ENCODE measurements around the gene HMGN3. TPM values are rescaled to one million over a fixed set of nuclear protein-coding genes. Genes with fewer than 3 reads are reported as not detected.
A peak's percentile ranks its signal among the peaks of the same experiment; 100 is the strongest.

The HMGN3 gene
- total and polyA plus RNA-seq, 2 of the 13 experiments (the other 11 are each of a cell fraction or from before 2014, with no cell fraction given) = 67.9 to 145 TPM

DNA sequence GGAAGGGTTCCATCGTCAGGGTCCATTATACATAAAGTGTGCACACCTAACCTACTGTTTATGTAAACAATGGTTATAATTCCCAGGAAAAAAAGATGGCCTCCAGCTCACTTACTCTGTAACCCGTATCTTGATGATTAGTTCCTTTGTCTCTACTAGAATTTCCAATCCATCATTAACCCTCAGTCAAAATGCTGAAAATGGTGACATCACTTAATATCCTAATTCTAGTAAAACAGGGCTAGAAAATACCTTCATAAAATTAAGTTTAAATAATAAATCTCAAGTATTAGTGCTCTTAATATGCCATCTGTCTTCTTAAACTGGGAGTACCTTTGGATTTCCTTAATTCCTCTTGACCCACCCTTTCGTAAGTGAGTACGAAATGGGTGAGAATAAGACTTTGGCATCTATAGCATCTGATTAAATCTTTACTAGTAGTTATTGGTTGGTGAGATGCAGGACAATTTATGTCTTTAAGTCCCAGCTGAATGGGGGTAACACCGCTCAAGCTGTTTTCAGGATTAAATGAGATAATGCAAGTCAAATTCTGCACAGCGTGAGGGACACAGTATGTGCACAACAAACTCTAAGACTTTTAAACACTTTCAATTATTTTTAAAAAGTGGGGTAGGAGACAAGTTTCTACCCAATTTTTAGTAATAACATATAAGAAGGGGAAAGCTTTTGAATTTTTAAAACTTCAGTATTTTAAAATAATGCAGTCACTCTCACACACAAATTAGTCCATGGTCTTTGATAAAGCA is 1.6 kb downstream of the HMGN3 start:
- ChIA-PET CTCF (ENCODE audit: low intra/inter-chr PET ratio, low total read pairs) (no interaction called here), POLR2A (no interaction called here)
- Histone ChIP-seq H4K20me1 (ENCODE audit: insufficient read depth, low read length) (no peaks in the 10 kb centered on the region), H3K9me3 (ENCODE audit: low read length) (no peaks in the 10 kb centered on the region), H3K27ac (ENCODE audit: extremely low read length, insufficient read depth, low read length) (peak overlapping the region; percentile 84), H3K36me3 (replicated peaks in 1 of 2; ENCODE audit: control insufficient read depth in 1 of 2, insufficient read depth in 2 of 2, low read length in 2 of 2) (no peaks in the 10 kb centered on the region), H3K4me1 (ENCODE audit: insufficient read depth, low read length) (peaks cover 22% of the 10 kb centered on the region), H2AFZ (ENCODE audit: low read length) (no peak overlapping the region), H3K79me2 (ENCODE audit: insufficient read depth, low read length) (peaks cover 56% of the 10 kb centered on the region), H3K9ac (ENCODE audit: insufficient read depth, low read depth, low read length) (peak overlapping the region; percentile 75), H3K4me2 (ENCODE audit: low read depth, low read length) (peak overlapping the region; percentile 81), H3K4me3 (replicated peaks in 1 of 3; ENCODE audit: insufficient read depth in 1 of 3, low read depth in 2 of 3, low read length in 3 of 3) (peak overlapping the region; percentile 61 to 79 (median 77)), H3K27me3 (ENCODE audit: control insufficient read depth in 1 of 2, insufficient read depth in 2 of 2, low read length in 2 of 2) (no peaks in the 10 kb centered on the region)
- WGBS (ENCODE audit: low lambda C conversion rate) = 90% methylated on average over 6 of the region's 6 CpGs
- ATAC-seq = no peak
- intact Hi-C loops (cut with micrococcal nuclease; ENCODE audit: unreplicated experiment) = loop anchor here (5.0 to 10.0 kb wide), 4 partner anchors 232 to 389 kb away; partner anchors contain the start of gene IRAK1BP1
- no peak for FAIRE-seq
- no TSS peak for BruUV-seq (replicated peaks)
- TF ChIP-seq ZNF432 (CRISPR knock-in tag; IDR thresholded peaks at IDR 0.05; ENCODE audit: borderline replicate concordance) (no peak), ZNF788 (CRISPR knock-in tag; IDR thresholded peaks at IDR 0.05; ENCODE audit: borderline replicate concordance) (no peak), ATF7 (IDR thresholded peaks at IDR 0.05) (peak; percentile 32; the same call in 1 of the 2 replicates), ATF7 (CRISPR knock-in tag; IDR thresholded peaks at IDR 0.05) (no peak)
- in situ Hi-C loops (cut with HindIII; ENCODE audit: extremely low pct_ligation_motif_present, low pct_unique_long_range_greater_than_20kb) = no loop called here
- no peak for DNase-seq (ENCODE audit: low spot score)

DNA sequence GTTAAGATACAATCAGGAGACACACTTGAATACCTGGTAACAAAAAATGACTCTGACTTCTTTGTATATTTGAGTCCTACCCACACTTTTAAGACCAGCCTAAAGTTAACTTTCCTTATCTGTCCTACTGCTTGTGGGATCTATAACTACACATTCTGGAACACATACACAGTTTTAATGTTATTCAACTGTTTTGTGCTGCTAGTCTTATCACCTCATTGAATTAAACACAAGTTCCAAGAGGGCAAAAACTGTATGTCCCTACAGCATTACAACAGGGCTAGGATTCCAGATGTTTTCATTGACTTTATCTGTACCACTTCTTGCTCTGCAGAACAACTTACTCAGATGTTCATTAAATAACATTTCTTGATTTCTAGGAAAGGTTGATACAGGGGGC is 2.8 kb downstream of the HMGN3 start:
- no peak overlapping the region for H3K9ac ChIP-seq (ENCODE audit: insufficient read depth, low read depth, low read length)
- H3K4me3 ChIP-seq (replicated peaks in 1 of 3; ENCODE audit: insufficient read depth in 1 of 3, low read depth in 2 of 3, low read length in 3 of 3) = no peak overlapping the region
- peaks cover 68% of the 10 kb centered on the region for H3K79me2 ChIP-seq (ENCODE audit: insufficient read depth, low read length)
- in situ Hi-C loops (cut with HindIII; ENCODE audit: extremely low pct_ligation_motif_present, low pct_unique_long_range_greater_than_20kb) (no loop called here), intact Hi-C loops (cut with micrococcal nuclease; ENCODE audit: unreplicated experiment) (loop anchor here (5.0 to 10.0 kb wide), 4 partner anchors 233 to 391 kb away; partner anchors contain the start of gene IRAK1BP1)
- TF ChIP-seq, protein P1, sequence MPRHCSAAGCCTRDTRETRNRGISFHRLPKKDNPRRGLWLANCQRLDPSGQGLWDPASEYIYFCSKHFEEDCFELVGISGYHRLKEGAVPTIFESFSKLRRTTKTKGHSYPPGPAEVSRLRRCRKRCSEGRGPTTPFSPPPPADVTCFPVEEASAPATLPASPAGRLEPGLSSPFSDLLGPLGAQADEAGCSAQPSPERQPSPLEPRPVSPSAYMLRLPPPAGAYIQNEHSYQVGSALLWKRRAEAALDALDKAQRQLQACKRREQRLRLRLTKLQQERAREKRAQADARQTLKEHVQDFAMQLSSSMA (CRISPR knock-in tag; IDR thresholded peaks at IDR 0.05) = no peak
- no peak for TF ChIP-seq ZNF235 (CRISPR knock-in tag; IDR thresholded peaks at IDR 0.05; ENCODE audit: borderline replicate concordance)
- no peak for TF ChIP-seq MZF1 (CRISPR knock-in tag; IDR thresholded peaks at IDR 0.05; ENCODE audit: borderline replicate concordance)
- TF ChIP-seq MTA3 (CRISPR knock-in tag; IDR thresholded peaks at IDR 0.05) = no peak
- TF ChIP-seq, protein P2, sequence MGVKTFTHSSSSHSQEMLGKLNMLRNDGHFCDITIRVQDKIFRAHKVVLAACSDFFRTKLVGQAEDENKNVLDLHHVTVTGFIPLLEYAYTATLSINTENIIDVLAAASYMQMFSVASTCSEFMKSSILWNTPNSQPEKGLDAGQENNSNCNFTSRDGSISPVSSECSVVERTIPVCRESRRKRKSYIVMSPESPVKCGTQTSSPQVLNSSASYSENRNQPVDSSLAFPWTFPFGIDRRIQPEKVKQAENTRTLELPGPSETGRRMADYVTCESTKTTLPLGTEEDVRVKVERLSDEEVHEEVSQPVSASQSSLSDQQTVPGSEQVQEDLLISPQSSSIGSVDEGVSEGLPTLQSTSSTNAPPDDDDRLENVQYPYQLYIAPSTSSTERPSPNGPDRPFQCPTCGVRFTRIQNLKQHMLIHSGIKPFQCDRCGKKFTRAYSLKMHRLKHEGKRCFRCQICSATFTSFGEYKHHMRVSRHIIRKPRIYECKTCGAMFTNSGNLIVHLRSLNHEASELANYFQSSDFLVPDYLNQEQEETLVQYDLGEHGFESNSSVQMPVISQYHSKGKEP (CRISPR knock-in tag; IDR thresholded peaks at IDR 0.05) = no peak
- TF ChIP-seq NBN (conservative IDR thresholded peaks at IDR 0.05) = no peak
- CTCF ChIA-PET (ENCODE audit: low intra/inter-chr PET ratio, low total read pairs) = no interaction called here
- H2AFZ ChIP-seq (ENCODE audit: low read length) = no peak overlapping the region
- no peaks in the 10 kb centered on the region for H4K20me1 ChIP-seq (ENCODE audit: insufficient read depth, low read length)
- DNase-seq (ENCODE audit: low spot score) = no peak
- ATAC-seq = no peak
- POLR2A ChIA-PET = no interaction called here
- no TSS peak for BruUV-seq (replicated peaks)
- H3K4me2 ChIP-seq (ENCODE audit: low read depth, low read length) = no peak overlapping the region
- H3K27ac ChIP-seq (ENCODE audit: extremely low read length, insufficient read depth, low read length) = no peak overlapping the region
- no peaks in the 10 kb centered on the region for H3K27me3 ChIP-seq (ENCODE audit: control insufficient read depth in 1 of 2, insufficient read depth in 2 of 2, low read length in 2 of 2)
- no peak for FAIRE-seq
- H3K36me3 ChIP-seq (replicated peaks in 1 of 2; ENCODE audit: control insufficient read depth in 1 of 2, insufficient read depth in 2 of 2, low read length in 2 of 2) = no peaks in the 10 kb centered on the region
- H3K9me3 ChIP-seq (ENCODE audit: low read length) = no peaks in the 10 kb centered on the region
- peaks cover 29% of the 10 kb centered on the region for H3K4me1 ChIP-seq (ENCODE audit: insufficient read depth, low read length)

Measured in HepG2 (cell line).